ENCODE measurements around the gene GOLGA8S.
"Not testable (repeated sequence)": the region's sequence is repeated elsewhere in the genome, so short reads cannot be mapped to it uniquely, and the experiment has no call there.

GOLGA8S gene

GRCh38 chr15:23395832-23396231, 41.3 kb downstream of the GOLGA8S start:
- DNase-seq (ENCODE audit: low read depth in 3 of 3, low spot score in 1 of 3): no peak

- no peak for DNase-seq (ENCODE audit: low read depth in 3 of 3, low spot score in 1 of 3)
These were observed 43.2 kb downstream of the GOLGA8S start for GRCh38 chr15:23397779-23398178.

GRCh38 chr15:23398357-23398756, 43.8 kb downstream of the GOLGA8S start:
- DNase-seq (ENCODE audit: low read depth in 3 of 3, low spot score in 1 of 3): not testable (repeated sequence)

GRCh38 chr15:23399207-23399606, 44.7 kb downstream of the GOLGA8S start:
- not testable (repeated sequence) for DNase-seq (ENCODE audit: low read depth in 3 of 3, low spot score in 1 of 3)

GRCh38 chr15:23401627-23402026, 47.1 kb downstream of the GOLGA8S start:
- DNase-seq (ENCODE audit: low read depth in 3 of 3, low spot score in 1 of 3): no peak

- DNase-seq (ENCODE audit: low read depth in 3 of 3, low spot score in 1 of 3): no peak
These were observed 47.6 kb downstream of the GOLGA8S start for GRCh38 chr15:23402140-23402539.

- no peak for DNase-seq (ENCODE audit: low read depth in 3 of 3, low spot score in 1 of 3)
These were observed 48.0 kb downstream of the GOLGA8S start for GRCh38 chr15:23402544-23402943.

- DNase-seq (ENCODE audit: low read depth in 3 of 3, low spot score in 1 of 3): no peak
These were observed 49.0 kb downstream of the GOLGA8S start for GRCh38 chr15:23403550-23403949.

GRCh38 chr15:23411841-23412240, 57.3 kb downstream of the GOLGA8S start:
- DNase-seq (ENCODE audit: low read depth in 3 of 3, low spot score in 1 of 3): no peak

- DNase-seq (ENCODE audit: low read depth in 3 of 3, low spot score in 1 of 3): not testable (repeated sequence)
These were observed 58.5 kb downstream of the GOLGA8S start for GRCh38 chr15:23412881-23413600.
